GM23338 (cell line): ENCODE results near the gene RFC5.
"Not testable (repeated sequence)": the region's sequence is repeated elsewhere in the genome, so short reads cannot be mapped to it uniquely, and the experiment has no call there.

Experiments used
- CREB1 ChIP-seq: fragments of 250-450 bp; sonication (Bioruptor Pico); IDR thresholded peaks from 2 replicates; pipeline ENCODE4 v1.5.0; 2020; ENCODE audit warnings: low read depth, mild to moderate bottlenecking, moderate library complexity
- CTCF ChIP-seq, 2 experiments: fragments of 200-600 bp in 1 of 2; sonication (generic) in 1 of 2; conservative IDR thresholded peaks; 2 replicates each; pipeline versions ENCODE4 v1.5.1 to v1.6.1; 2016 to 2017; ENCODE audit warnings: antibody characterized with exemption in 2 of 2, low read depth in 2 of 2, mild to moderate bottlenecking in 2 of 2, moderate library complexity in 1 of 2
- EZH2 ChIP-seq: fragments of 200-600 bp; sonication (generic); IDR thresholded peaks from one replicate; pipeline ENCODE4 v1.8.0; 2017; ENCODE audit warnings: antibody characterized with exemption, mild to moderate bottlenecking, low read depth; ENCODE audit not compliant: unreplicated experiment
- EZH2phosphoT487 ChIP-seq: fragments of 200-600 bp; sonication (generic); IDR thresholded peaks from one replicate; pipeline ENCODE4 v1.8.1; 2018; ENCODE audit warnings: antibody characterized with exemption; ENCODE audit not compliant: unreplicated experiment
- JUNB ChIP-seq: IDR thresholded peaks from one replicate; pipeline ENCODE4 v1.6.1; 2016; ENCODE audit warnings: antibody characterized with exemption; ENCODE audit not compliant: unreplicated experiment
- NANOG ChIP-seq: IDR thresholded peaks from 2 replicates; pipeline ENCODE4 v1.6.1; 2016; ENCODE audit warnings: antibody characterized with exemption, borderline replicate concordance
- POLR2AphosphoS5 ChIP-seq: IDR thresholded peaks from 2 replicates; pipeline ENCODE4 v1.6.1; 2016; ENCODE audit warnings: antibody characterized with exemption, low read depth
- REST ChIP-seq: IDR thresholded peaks from one replicate; pipeline ENCODE4 v1.6.1; 2018; ENCODE audit warnings: antibody characterized with exemption; ENCODE audit not compliant: unreplicated experiment
- ZNF331 ChIP-seq: fragments of 250-450 bp; sonication (Bioruptor Pico); IDR thresholded peaks from 2 replicates; pipeline ENCODE4 v1.5.0; 2020; ENCODE audit warnings: low read depth, mild to moderate bottlenecking, moderate library complexity

GRCh38 chr12:118022097-118022727, 5.7 kb downstream of the RFC5 start:
- TF ChIP-seq EZH2phosphoT487; CTCF (conservative IDR thresholded peaks at IDR 0.05; ENCODE audit: low read depth in 2 of 2); EZH2; REST; JUNB; POLR2AphosphoS5; ZNF331; NANOG; CREB1 (CRISPR knock-in tag): not testable (repeated sequence)
